Tibial nerve (tissue), 3 donors: Measurements from ENCODE around the gene RGS6.

Source experiments
- CTCF ChIP-seq, 5 experiments: fragments of 200-600 bp in 3 of 5; fragments of 450-650 bp in 2 of 5; sonication (generic) in 3 of 5; IDR thresholded peaks; one replicate each; pipeline ENCODE4 v1.5.1; 2016 to 2019; ENCODE audit warnings: antibody characterized with exemption in 5 of 5, mild to moderate bottlenecking in 3 of 5, moderate library complexity in 2 of 5
- POLR2A ChIP-seq, 2 donors: fragments of 450-650 bp; IDR thresholded peaks; one replicate each; pipeline ENCODE4 v1.6.1; 2017; ENCODE audit warnings: antibody characterized with exemption in 2 of 2, mild to moderate bottlenecking in 2 of 2, moderate library complexity in 2 of 2

- TF ChIP-seq CTCF (IDR thresholded peaks at IDR 0.05) (no peak), POLR2A (IDR thresholded peaks at IDR 0.05) (no peak)
Measured at GRCh38 chr14:72053651-72054050, 121.4 kb downstream of the RGS6 start.
